Ramos (cell line): Measurements from ENCODE around the gene MAGI1.
"Not testable (repeated sequence)": the region's sequence is repeated elsewhere in the genome, so short reads cannot be mapped to it uniquely, and the experiment has no call there.

Experiments used
- in situ Hi-C: fragments of 300-500 bp; cut with MboI; formaldehyde crosslinking; loops from one replicate; pipeline ENCODE4 v1.14.3; 2022; ENCODE audit warnings: low sequenced_read_pairs; ENCODE audit not compliant: unreplicated experiment

MAGI1 gene

GRCh38 chr3:65886391-65886790, 152.3 kb downstream of the MAGI1 start:
- in situ Hi-C loops, result no loop called here

GRCh38 chr3:65884071-65884470, 154.6 kb downstream of the MAGI1 start:
- in situ Hi-C loops, result no loop called here

DNA sequence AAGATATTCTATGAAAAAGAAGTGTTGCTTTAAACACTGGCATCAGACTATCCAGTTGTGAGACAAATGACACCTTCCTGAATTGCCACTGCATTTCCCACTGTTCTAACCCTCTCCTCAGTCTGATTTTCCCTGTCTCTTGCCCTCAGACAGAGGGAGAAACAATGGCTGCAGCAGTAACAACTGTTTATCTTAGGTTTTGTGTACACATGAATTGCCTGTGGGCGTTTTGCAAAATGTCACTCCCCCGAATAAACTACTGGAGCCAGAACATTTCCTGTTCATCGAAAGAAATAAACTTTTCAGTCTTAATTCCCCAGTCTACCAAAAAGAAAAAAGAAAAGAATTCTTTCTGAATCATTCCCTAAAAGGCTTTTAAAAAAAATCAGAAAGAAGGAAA, 155.1 kb downstream of the MAGI1 start:
- in situ Hi-C loops, result no loop called here

GRCh38 chr3:65880350-65880749, 158.4 kb downstream of the MAGI1 start:
- in situ Hi-C loops, result no loop called here

DNA sequence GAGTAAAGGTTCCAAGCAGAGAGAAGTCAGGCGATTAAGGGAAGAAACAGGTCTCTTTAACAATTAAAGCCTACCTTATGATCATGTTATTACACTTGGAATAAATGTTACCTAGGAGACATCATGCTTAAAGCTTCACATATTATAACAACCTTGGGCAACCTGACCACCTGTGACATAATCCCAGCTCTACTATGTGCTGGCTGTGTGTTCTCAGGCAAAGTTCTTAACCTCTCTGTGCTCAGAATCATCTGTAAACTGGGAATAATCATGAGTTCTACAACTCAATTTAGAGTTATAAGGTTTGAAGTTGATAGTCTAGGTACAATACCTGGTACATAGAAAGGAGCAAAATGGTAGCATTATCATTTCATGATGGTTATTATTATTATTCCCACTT, 159.3 kb downstream of the MAGI1 start:
- in situ Hi-C loops, result no loop called here

DNA sequence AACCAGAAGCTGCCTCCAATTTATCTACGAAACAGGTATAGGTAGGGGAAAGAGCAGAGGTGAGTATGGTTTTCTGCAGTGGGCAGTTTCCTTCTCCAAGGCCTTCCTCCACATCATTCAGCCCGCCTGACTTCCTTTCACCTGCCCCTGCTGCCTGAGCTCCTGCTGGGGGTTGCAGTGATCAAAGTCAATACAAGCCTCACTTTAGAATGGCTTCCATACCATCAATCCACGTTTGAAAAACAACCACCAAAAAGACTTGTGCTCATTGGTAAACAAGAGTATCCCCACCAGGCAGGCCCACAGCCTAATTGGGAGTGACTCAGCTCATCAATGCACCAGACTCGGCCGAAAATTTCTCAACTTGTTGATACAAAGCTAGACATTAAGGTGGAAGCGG, 159.9 kb downstream of the MAGI1 start:
- in situ Hi-C loops, result no loop called here

- in situ Hi-C loops, result no loop called here
Measured at GRCh38 chr3:65877160-65877559, 161.6 kb downstream of the MAGI1 start.

- in situ Hi-C loops, result no loop called here
Measured at GRCh38 chr3:65876028-65876420, 162.7 kb downstream of the MAGI1 start.

DNA sequence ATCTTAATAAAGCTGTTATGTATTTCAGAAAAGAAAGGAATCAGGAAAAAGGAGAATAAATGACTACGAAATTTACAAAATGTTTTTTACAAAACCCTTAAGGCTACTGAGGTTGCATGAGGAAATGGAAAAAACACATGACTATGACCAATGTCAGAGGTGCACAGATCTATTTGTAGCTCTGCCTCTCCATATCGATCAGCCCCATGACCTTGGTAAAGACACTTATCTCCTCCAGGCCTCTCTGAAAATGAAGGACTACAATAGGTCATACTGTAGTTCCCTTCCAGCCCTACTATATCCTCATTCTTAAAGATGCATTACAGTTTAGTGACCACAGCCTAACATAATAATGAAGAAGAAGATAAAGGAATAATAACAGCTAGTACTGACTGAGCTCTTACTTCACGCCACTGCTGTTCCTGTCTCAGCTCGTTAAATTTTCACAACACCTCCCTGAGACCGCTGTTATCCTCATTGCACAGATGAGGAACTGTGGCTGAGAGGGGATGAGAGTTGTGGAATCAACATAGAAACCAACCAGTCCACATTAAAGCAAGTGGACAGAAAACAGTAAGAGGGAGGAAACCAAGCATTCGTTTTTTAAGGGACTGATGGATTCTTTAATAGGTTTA, 163.2 kb downstream of the MAGI1 start:
- in situ Hi-C loops, result no loop called here

DNA sequence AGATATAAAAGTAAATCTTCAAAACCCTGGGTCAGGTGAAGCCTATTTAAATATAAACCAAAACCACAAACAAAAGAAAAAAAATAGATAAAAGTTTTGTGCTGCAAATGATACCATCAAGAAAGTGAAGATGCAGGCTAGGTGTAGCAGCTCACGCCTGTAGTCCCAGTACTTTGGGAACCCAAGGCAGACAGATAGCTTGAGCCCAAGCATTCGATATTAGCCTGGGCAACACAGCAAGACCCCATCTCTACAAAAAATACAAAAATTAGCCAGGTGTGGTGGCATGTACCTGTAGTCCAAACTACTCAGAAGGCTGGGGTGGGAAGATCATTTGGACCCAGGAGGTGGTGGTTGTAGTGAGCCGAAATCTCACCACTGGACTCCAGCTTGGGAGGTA, 164.8 kb downstream of the MAGI1 start:
- in situ Hi-C loops, result no loop called here

GRCh38 chr3:65873028-65873427, 165.7 kb downstream of the MAGI1 start:
- in situ Hi-C loops, result no loop called here

GRCh38 chr3:65871305-65872141, 167.2 kb downstream of the MAGI1 start:
- in situ Hi-C loops, result no loop called here

DNA sequence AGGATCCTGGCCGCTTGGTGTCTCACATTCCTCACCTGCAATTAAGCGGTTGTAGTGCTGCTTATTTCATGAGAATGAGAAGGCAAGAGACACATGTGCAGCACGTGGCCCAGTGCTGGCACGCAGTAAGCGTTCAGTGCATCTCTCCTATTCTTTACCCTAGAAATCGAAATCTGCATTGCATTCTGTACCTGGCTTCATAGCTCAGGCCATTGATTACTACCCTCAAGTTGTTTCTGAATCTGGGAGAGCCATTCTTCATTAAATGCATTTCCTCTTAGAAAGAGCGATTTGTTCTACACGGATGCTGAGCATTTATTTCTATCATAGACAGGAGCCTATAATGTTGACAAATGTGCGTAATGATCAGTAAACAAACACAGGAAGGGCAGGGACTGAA, 168.9 kb downstream of the MAGI1 start:
- in situ Hi-C loops, result no loop called here

GRCh38 chr3:65867463-65868210, 171.1 kb downstream of the MAGI1 start:
- in situ Hi-C loops, result no loop called here

- in situ Hi-C loops, result no loop called here
Measured at GRCh38 chr3:65864357-65864904, 174.3 kb downstream of the MAGI1 start.

- in situ Hi-C loops, result no loop called here
Measured at GRCh38 chr3:65861718-65862117, 177.0 kb downstream of the MAGI1 start.

GRCh38 chr3:65859612-65860011, 179.1 kb downstream of the MAGI1 start:
- in situ Hi-C loops, result not testable (repeated sequence)

DNA sequence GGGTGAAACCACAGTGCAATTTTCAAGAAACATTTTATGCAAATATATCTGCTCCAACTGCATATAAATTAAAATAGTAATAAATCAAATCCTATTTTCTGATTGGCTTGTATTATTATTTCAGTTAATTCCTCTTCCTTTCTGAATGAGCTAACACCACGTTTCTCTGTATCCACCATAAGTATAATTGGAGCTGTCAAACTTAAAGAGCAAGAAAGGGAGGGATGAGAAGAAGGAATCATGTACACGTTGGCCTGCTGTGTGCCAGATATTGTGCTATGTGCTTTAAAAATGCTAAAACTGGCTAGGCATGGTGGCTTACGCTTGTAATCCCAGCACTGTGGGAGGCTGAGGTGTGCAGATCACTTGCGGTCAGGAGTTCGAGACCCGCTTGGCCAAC, 180.0 kb downstream of the MAGI1 start:
- in situ Hi-C loops, result no loop called here

DNA sequence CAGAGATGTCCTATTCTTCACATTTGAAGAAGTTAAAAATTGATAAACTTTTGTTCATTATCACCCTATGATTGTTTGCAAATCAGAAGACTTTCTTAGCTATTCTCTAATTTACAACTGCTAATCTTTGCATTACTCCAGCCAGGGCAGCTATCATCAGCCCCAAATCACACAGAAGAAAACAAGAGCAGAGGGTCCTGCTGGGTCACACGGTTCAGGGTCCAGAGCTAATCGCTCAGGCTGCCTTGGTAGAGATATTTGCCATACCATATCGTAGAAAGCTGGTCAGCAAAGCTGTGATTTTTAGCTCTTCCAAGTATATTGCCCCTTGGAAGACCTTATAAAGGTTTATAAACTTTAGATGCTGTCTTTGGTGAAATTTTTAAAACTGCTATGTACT, 181.4 kb downstream of the MAGI1 start:
- in situ Hi-C loops, result no loop called here

DNA sequence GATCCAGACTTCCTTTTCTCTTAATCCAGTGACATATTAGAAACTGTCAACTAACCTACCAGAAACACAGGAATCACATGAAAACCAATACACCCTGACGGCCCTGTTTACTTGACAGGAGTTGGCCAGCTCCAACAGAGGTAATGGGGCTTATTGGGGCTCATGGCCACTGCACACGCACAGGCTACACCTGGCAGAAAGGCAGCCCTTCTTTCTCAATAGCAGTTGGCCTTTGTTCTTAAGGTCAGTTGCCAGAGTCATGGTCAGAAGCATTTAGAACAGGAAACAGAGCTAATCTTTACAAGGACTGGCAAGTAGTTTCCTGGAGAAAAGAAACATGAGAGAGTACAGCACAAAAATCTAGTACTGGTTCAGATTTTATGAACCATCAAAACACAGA, 181.8 kb downstream of the MAGI1 start:
- in situ Hi-C loops, result no loop called here
